Calu3 (cell line): ENCODE data around the gene RAB11FIP5. TPM values are rescaled to one million over a fixed set of nuclear protein-coding genes. Genes with fewer than 3 reads are reported as not detected.
A peak's percentile ranks its signal among the peaks of the same experiment; 100 is the strongest.

Source experiments
- Bru-seq: library from RNA; stranded (reverse); fragments of 400-500 nt; gene quantifications from one replicate; lab custom pipeline; 2021; lab: Mats Ljungman, UMichigan
- BruChase-seq, 2 experiments: library from RNA; stranded (reverse); fragments of 400-500 nt; gene quantifications; one replicate each; lab custom pipeline; 2021; lab: Mats Ljungman, UMichigan
- BruUV-seq: library from RNA; stranded (reverse); fragments of 400-500 nt; replicated peaks from 2 replicates; lab custom pipeline; 2021; lab: Mats Ljungman, UMichigan
- CTCF ChIA-PET: fragments of 300-600 bp; sonication (Branson Sonifier 250); formaldehyde crosslinking; loops from one replicate; lab custom pipeline; 2022; ENCODE audit warnings: antibody characterized with exemption; lab: Charles Lee
- DNase-seq: peaks from one replicate; pipeline ENCODE4 v3.0.0; 2022
- H3K27ac Mint-ChIP-seq: one replicate; pipeline ENCODE4 v1.8.0; 2022; ENCODE audit warnings: mixed read lengths; ENCODE audit not compliant: unreplicated experiment
- H3K27me3 Mint-ChIP-seq: one replicate; pipeline ENCODE4 v1.8.0; 2022; ENCODE audit warnings: mixed read lengths; ENCODE audit not compliant: unreplicated experiment
- H3K36me3 Mint-ChIP-seq: one replicate; pipeline ENCODE4 v1.8.0; 2022; ENCODE audit warnings: mild to moderate bottlenecking, moderate library complexity, mixed read lengths; ENCODE audit not compliant: insufficient read depth, unreplicated experiment
- H3K4me1 Mint-ChIP-seq: one replicate; pipeline ENCODE4 v1.8.0; 2022; ENCODE audit warnings: mild to moderate bottlenecking, low read depth, mixed read lengths; ENCODE audit not compliant: unreplicated experiment
- H3K4me3 Mint-ChIP-seq: one replicate; pipeline ENCODE4 v1.8.0; 2022; ENCODE audit warnings: mild to moderate bottlenecking, low read depth, moderate library complexity, mixed read lengths; ENCODE audit not compliant: unreplicated experiment
- H3K9me3 Mint-ChIP-seq: one replicate; pipeline ENCODE4 v1.8.0; 2022; ENCODE audit warnings: low read depth, mixed read lengths; ENCODE audit not compliant: unreplicated experiment
- intact Hi-C: fragments of 100-400 bp; cut with micrococcal nuclease; formaldehyde crosslinking; loops from one replicate; pipeline ENCODE4 v1.10.0; 2022; ENCODE audit not compliant: unreplicated experiment
- long read RNA-seq: library from polyadenylated mRNA; stranded (forward); transcript quantifications from one replicate; pipeline ENCODE4 v2.0.0, GENCODE V29; 2022
- total RNA-seq: library from RNA; stranded (reverse); gene quantifications from 2 replicates; pipeline ENCODE4 v1.2.3, GENCODE V29; 2022
- TF ChIP-seq, protein P1 (sequence below): fragments of 200-600 bp; IDR thresholded peaks from one replicate; pipeline ENCODE4 v1.8.0; 2022; ENCODE audit warnings: antibody characterized with exemption; ENCODE audit not compliant: unreplicated experiment

RAB11FIP5 gene, protein sequence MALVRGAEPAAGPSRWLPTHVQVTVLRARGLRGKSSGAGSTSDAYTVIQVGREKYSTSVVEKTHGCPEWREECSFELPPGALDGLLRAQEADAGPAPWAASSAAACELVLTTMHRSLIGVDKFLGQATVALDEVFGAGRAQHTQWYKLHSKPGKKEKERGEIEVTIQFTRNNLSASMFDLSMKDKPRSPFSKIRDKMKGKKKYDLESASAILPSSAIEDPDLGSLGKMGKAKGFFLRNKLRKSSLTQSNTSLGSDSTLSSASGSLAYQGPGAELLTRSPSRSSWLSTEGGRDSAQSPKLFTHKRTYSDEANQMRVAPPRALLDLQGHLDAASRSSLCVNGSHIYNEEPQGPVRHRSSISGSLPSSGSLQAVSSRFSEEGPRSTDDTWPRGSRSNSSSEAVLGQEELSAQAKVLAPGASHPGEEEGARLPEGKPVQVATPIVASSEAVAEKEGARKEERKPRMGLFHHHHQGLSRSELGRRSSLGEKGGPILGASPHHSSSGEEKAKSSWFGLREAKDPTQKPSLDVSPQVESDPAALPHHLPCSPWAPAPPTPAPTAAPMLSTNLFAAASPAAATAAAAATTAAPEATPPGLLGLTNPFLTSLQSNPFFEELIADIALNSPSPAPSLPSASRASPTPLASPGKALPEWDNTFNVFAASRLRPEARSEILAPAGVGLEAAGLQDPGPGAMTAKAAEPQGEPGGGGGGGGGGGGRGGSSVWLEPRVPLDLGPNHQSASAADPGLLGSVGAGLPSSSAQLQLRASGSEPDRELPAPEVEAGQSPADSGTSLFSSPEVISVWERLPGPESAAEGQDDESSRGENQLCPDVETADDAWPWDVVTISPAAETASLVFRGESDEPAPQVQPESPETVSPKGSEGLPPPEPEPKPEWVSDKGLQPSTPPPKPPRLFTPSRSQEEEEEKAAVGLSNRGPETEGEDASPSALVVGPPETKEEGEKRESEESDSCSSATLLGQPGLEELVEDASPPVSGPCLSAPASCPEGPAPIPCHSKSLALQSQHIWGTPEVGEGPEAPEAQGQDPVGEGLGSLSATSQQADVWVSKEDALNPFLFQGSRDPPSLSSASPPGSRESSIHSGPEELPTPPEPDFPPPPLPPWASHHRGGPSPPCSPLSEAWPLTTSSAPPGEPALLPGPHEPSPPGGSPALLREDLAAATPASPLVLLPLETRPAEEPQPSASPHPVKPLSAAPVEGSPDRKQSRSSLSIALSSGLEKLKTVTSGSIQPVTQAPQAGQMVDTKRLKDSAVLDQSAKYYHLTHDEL (N-terminal part only)
- 20.2 and 27.1 TPM in 2 replicates for total RNA-seq
- Bru-seq, nascent RNA = percentile 56 among the genes with signal in this experiment
- BruChase-seq, experiment 1, labeled RNA remaining after a 6-hour chase = percentile 57 among the genes with signal in this experiment
- BruChase-seq, experiment 2, labeled RNA remaining after a 2-hour chase = percentile 58 among the genes with signal in this experiment
- long read RNA-seq, full-length matches to known transcripts = 9 of 19 reads
- long read RNA-seq, partial matches to known transcripts = 3 of 19 reads
- long read RNA-seq, other reads (novel, unspliced or antisense) = 7 of 19 reads

DNA sequence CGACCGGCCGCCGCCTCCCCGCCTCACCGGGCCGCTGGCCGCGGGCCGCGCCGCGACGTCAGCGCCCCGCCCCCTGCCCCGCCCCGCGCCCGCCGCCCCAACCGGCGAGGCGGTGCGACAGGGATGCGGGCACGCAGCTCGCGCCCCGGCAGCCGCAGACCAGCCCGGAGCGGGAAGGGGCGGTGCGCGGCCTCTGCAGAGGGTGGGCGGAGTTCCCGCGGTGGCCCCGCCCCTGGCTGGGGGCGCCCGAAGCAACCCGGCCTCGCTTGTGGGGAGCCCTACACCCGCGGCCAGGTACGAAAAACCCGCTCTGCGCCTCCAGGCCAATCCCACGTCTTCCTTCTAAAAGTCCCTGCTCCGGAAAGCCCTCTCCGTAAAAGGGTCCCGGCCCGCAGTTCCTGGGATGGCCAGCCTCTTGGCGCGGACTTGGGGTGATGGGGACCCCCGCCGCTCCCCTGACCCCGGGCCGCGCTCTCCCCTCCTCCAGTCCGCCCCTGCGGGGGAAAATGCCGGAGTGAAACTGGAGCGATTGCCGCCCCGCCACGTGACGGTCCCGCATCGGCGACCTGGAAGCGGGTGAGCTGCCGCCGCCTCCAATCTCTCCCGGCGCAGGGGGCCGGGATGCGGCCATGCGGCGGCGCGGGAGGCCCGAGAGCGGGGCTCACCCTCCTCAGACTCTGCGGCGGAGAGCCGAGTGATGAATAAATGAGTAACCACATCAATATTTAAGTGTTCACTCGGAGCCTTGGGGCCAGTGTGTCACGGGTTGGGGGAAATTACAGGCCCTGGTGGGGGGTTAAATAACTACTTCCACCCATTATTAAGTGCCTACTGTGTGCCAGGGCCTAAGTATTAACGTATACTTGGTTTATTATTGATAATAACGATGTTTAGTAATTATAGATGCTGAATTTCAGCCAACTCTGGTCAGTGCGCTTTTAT lies at the start of gene RAB11FIP5:
Gene RAB11FIP5, minus strand, starts transcription at position 36 of the 942 bp plus-strand sequence. CDS start 171 bp downstream, outside the sequence.
- Mint-ChIP-seq H3K27me3 (no peaks in the 10 kb centered on the region), H3K4me1 (peaks cover 22% of the 10 kb centered on the region), H3K27ac (peak within 1 kb of the TSS; percentile 80), H3K9me3 (no peaks in the 10 kb centered on the region), H3K36me3 (peaks cover 24% of the 10 kb centered on the region), H3K4me3 (peak within 1 kb of the TSS; percentile 95)
- CTCF ChIA-PET = no interaction called here
- TF ChIP-seq, protein P1, sequence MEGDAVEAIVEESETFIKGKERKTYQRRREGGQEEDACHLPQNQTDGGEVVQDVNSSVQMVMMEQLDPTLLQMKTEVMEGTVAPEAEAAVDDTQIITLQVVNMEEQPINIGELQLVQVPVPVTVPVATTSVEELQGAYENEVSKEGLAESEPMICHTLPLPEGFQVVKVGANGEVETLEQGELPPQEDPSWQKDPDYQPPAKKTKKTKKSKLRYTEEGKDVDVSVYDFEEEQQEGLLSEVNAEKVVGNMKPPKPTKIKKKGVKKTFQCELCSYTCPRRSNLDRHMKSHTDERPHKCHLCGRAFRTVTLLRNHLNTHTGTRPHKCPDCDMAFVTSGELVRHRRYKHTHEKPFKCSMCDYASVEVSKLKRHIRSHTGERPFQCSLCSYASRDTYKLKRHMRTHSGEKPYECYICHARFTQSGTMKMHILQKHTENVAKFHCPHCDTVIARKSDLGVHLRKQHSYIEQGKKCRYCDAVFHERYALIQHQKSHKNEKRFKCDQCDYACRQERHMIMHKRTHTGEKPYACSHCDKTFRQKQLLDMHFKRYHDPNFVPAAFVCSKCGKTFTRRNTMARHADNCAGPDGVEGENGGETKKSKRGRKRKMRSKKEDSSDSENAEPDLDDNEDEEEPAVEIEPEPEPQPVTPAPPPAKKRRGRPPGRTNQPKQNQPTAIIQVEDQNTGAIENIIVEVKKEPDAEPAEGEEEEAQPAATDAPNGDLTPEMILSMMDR = no peak
- DNase-seq = peak; percentile 88
- no TSS peak for BruUV-seq
- intact Hi-C loops = no loop called here

DNA sequence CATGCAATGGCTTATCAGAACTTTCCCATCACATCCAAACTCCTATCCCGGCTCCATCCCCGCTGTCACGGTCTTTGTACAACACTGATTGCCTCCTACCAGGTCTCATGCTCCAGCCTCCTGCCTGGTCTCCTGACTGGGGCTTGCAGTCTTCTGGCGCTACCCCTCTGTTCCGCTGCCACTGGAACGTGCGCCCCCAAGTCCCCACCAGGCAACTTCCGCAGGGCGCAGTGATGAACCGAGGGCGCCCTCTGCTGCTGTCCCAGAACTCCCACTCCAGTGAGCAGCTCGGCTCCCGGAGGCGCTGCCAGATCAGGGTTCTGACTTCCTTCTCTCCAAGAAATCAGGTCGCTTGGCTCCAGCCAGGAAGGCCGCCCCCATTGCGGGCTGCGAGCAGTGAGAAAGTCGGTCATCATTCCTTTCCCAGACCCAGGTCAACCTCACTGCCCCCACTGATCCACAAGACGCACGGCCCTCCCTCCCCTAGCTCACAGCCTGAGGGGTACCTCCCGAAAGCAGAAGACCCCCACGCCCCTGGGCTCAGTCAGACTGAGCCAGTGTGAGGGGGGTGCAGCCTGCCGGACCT lies 43.9 kb upstream of the RAB11FIP5 start:
- H3K4me3 Mint-ChIP-seq = peak overlapping the region; percentile 13
- no peaks in the 10 kb centered on the region for H3K9me3 Mint-ChIP-seq
- TF ChIP-seq, protein P1 = peak; percentile 68
- DNase-seq = peak; percentile 71
- H3K27ac Mint-ChIP-seq = no peak overlapping the region
- peaks cover 8% of the 10 kb centered on the region for H3K4me1 Mint-ChIP-seq
- intact Hi-C loops = loop anchor here (1.0 kb wide), 1 partner anchor 71 kb away; no protein-coding TSS in a partner anchor
- BruUV-seq = no TSS peak
- CTCF ChIA-PET = interaction anchor here (0.7 to 1.0 kb wide), 2 partner anchors 20 to 71 kb away, joined by 4 to 22 read pairs; no protein-coding TSS in a partner anchor
- no peaks in the 10 kb centered on the region for H3K36me3 Mint-ChIP-seq
- H3K27me3 Mint-ChIP-seq = peaks cover 49% of the 10 kb centered on the region

DNA sequence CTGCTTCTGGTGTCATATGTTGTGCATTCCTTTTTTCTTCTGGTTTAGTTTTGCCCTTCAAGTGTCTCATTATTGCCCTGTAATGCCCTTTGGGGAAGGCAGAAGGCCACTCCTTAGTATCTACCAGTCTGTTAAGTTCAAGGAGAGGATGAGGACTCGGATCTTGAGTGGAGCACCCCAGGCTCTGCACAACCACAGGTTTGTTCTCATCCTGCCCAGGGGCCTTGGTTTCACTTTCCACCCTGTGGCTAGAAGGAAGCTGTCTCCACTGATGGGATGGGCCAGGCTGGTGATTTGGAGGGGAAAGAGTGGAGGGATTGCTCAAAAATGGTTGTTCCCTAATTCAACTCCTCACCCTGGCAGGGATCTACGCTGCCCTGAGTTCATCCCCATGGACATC lies 30.2 kb upstream of the RAB11FIP5 start:
- Mint-ChIP-seq H3K27ac (no peak overlapping the region), H3K27me3 (peaks cover 47% of the 10 kb centered on the region), H3K4me1 (no peaks in the 10 kb centered on the region), H3K9me3 (peaks cover 2% of the 10 kb centered on the region), H3K4me3 (no peak overlapping the region), H3K36me3 (no peaks in the 10 kb centered on the region)
- intact Hi-C loops = no loop called here
- CTCF ChIA-PET = no interaction called here
- TF ChIP-seq, protein P1 = no peak
- DNase-seq = no peak
- BruUV-seq = no TSS peak
